HG02840 (cell line): ENCODE data around the gene TFF1.

Experiments
- ATAC-seq: cut with Tn5 transposase; IDR thresholded peaks from one replicate; pipeline ENCODE4 v1.9.1; 2021; ENCODE audit warnings: mild to moderate bottlenecking, moderate library complexity, moderate number of reproducible peaks; ENCODE audit not compliant: unreplicated experiment, low FRiP score

The TFF1 gene

GRCh38 chr21:42367367-42368165 lies 1.2 kb upstream of the TFF1 start:
- ATAC-seq, result no peak

- no peak for ATAC-seq
Measured at GRCh38 chr21:42365770-42366169, 565 bp downstream of the TFF1 start.

GRCh38 chr21:42364304-42364865 lies 1.9 kb downstream of the TFF1 start:
- ATAC-seq, result no peak

GRCh38 chr21:42363312-42363711 lies 3.0 kb downstream of the TFF1 start:
- no peak for ATAC-seq

GRCh38 chr21:42362700-42363099 lies 3.6 kb downstream of the TFF1 start:
- no peak for ATAC-seq

- ATAC-seq, result no peak
Measured at GRCh38 chr21:42362198-42362597, 4.1 kb downstream of the TFF1 start.

- no peak for ATAC-seq
Measured at GRCh38 chr21:42361286-42361685, 5.0 kb downstream of the TFF1 start.

- no peak for ATAC-seq
Measured at GRCh38 chr21:42360317-42360716, 6.0 kb downstream of the TFF1 start.

GRCh38 chr21:42358937-42359336 lies 7.4 kb downstream of the TFF1 start:
- no peak for ATAC-seq

GRCh38 chr21:42358261-42358660 lies 8.1 kb downstream of the TFF1 start:
- ATAC-seq, result no peak

- no peak for ATAC-seq
Measured at GRCh38 chr21:42357307-42357706, 9.0 kb downstream of the TFF1 start.

GRCh38 chr21:42356650-42357049 lies 9.7 kb downstream of the TFF1 start:
- no peak for ATAC-seq

- no peak for ATAC-seq
Measured at GRCh38 chr21:42356046-42356445, 10.3 kb downstream of the TFF1 start.

GRCh38 chr21:42353623-42354022 lies 12.7 kb downstream of the TFF1 start:
- no peak for ATAC-seq

- no peak for ATAC-seq
Measured at GRCh38 chr21:42352441-42353095, 13.8 kb downstream of the TFF1 start.

GRCh38 chr21:42351626-42352440 lies 14.5 kb downstream of the TFF1 start:
- no peak for ATAC-seq

- no peak for ATAC-seq
Measured at GRCh38 chr21:42350927-42351426, 15.4 kb downstream of the TFF1 start, which contains the start of gene TFF2. Gene TFF2 (minus strand): TSS chr21:42350994. CDS start chr21:42350957, 37 bp downstream.

GRCh38 chr21:42350318-42350910 lies 15.9 kb downstream of the TFF1 start:
- ATAC-seq, result no peak

- no peak for ATAC-seq
Measured at GRCh38 chr21:42349420-42350317, 16.7 kb downstream of the TFF1 start.
